Activated CD4-positive, alpha-beta T cell treated with anti-CD3 and anti-CD28 coated beads, Interleukin-2, amount 10 ng/mL, durations not matched to agents 7 days and 5 days (primary cell): ENCODE measurements around the gene RTKN2. TPM values are rescaled to one million over a fixed set of nuclear protein-coding genes. Genes with fewer than 3 reads are reported as not detected.
A peak's percentile ranks its signal among the peaks of the same experiment; 100 is the strongest.

Source experiments
- CTCF ChIA-PET: fragments of 350-600 bp; sonication (Branson Sonifier 250); formaldehyde crosslinking; loops from one replicate; lab custom pipeline; 2021; ENCODE audit warnings: antibody characterized with exemption; lab: Charles Lee
- POLR2A ChIA-PET: fragments of 350-600 bp; sonication (Branson Sonifier 250); formaldehyde crosslinking; loops from one replicate; lab custom pipeline; 2021; ENCODE audit warnings: antibody characterized with exemption; lab: Charles Lee
- DNase-seq: peaks from one replicate; pipeline ENCODE4 v3.0.0-alpha.2; 2020
- H3K27ac Mint-ChIP-seq: one replicate; pipeline ENCODE4 v1.8.0; 2021; ENCODE audit warnings: mild to moderate bottlenecking, moderate library complexity, mixed read lengths
- H3K27me3 Mint-ChIP-seq: one replicate; pipeline ENCODE4 v1.8.0; 2021; ENCODE audit warnings: mixed read lengths
- H3K36me3 Mint-ChIP-seq: one replicate; pipeline ENCODE4 v1.8.0; 2021; ENCODE audit warnings: low read depth, mixed read lengths
- H3K4me1 Mint-ChIP-seq: one replicate; pipeline ENCODE4 v1.8.0; 2021; ENCODE audit warnings: mixed read lengths
- H3K4me3 Mint-ChIP-seq: one replicate; pipeline ENCODE4 v1.8.0; 2021; ENCODE audit warnings: mild to moderate bottlenecking, moderate library complexity, mixed read lengths
- H3K9me3 Mint-ChIP-seq: one replicate; pipeline ENCODE4 v1.8.0; 2021; ENCODE audit warnings: mixed read lengths
- total RNA-seq, 2 experiments: library from RNA; stranded (reverse); gene quantifications; one replicate each; pipeline ENCODE4 v1.2.3, GENCODE V29; 2021

The RTKN2 gene
- total RNA-seq, 2 experiments from 2014 or later = 8.5 to 8.8 TPM

- CTCF ChIA-PET = interaction anchor here (1.1 to 1.2 kb wide), 2 partner anchors 12 to 303 kb away, joined by 3 read pairs; no protein-coding TSS in a partner anchor
Observed at GRCh38 chr10:62199584-62199983, 69.1 kb downstream of the RTKN2 start.

GRCh38 chr10:62196528-62196927 lies 72.1 kb downstream of the RTKN2 start:
- peaks cover 22% of the 10 kb centered on the region for H3K36me3 Mint-ChIP-seq
- H3K9me3 Mint-ChIP-seq = peaks cover 6% of the 10 kb centered on the region
- no peaks in the 10 kb centered on the region for H3K27me3 Mint-ChIP-seq
- ChIA-PET CTCF (no interaction called here), POLR2A (no interaction called here)
- peaks cover 34% of the 10 kb centered on the region for H3K4me1 Mint-ChIP-seq
- no peak overlapping the region for H3K27ac Mint-ChIP-seq
- H3K4me3 Mint-ChIP-seq = no peak overlapping the region
- no peak for DNase-seq

More at GRCh38 chr10:62199584-62199983, 69.1 kb downstream of the RTKN2 start:
- H3K36me3 Mint-ChIP-seq = peaks cover 34% of the 10 kb centered on the region
- POLR2A ChIA-PET = interaction anchor here (0.8 kb wide), 1 partner anchor 12 kb away, joined by 3 read pairs; no protein-coding TSS in a partner anchor
- H3K9me3 Mint-ChIP-seq = peaks cover 13% of the 10 kb centered on the region
- H3K4me3 Mint-ChIP-seq = no peak overlapping the region
- no peaks in the 10 kb centered on the region for H3K27me3 Mint-ChIP-seq
- no peak overlapping the region for H3K27ac Mint-ChIP-seq
- peaks cover 35% of the 10 kb centered on the region for H3K4me1 Mint-ChIP-seq
- peak; percentile 30 for DNase-seq

GRCh38 chr10:62195675-62195926 lies 73.0 kb downstream of the RTKN2 start:
- CTCF ChIA-PET = no interaction called here
- no peak for DNase-seq
- Mint-ChIP-seq H3K4me1 (peaks cover 33% of the 10 kb centered on the region), H3K27ac (no peak overlapping the region), H3K36me3 (peaks cover 28% of the 10 kb centered on the region), H3K9me3 (peaks cover 9% of the 10 kb centered on the region), H3K4me3 (no peak overlapping the region), H3K27me3 (no peaks in the 10 kb centered on the region)
- POLR2A ChIA-PET = no interaction called here

- H3K4me1 Mint-ChIP-seq = peaks cover 33% of the 10 kb centered on the region
- peaks cover 9% of the 10 kb centered on the region for H3K9me3 Mint-ChIP-seq
- no peak overlapping the region for H3K4me3 Mint-ChIP-seq
- H3K27me3 Mint-ChIP-seq = no peaks in the 10 kb centered on the region
- POLR2A ChIA-PET = no interaction called here
- H3K36me3 Mint-ChIP-seq = peaks cover 30% of the 10 kb centered on the region
- CTCF ChIA-PET = interaction anchor here (1.0 kb wide), 1 partner anchor 9 kb away, joined by 3 read pairs; no protein-coding TSS in a partner anchor
- H3K27ac Mint-ChIP-seq = peak overlapping the region; percentile 68
- DNase-seq = no peak
Observed at GRCh38 chr10:62194924-62195674, 73.5 kb downstream of the RTKN2 start.

- ChIA-PET CTCF (interaction anchor here (0.6 kb wide), 1 partner anchor 246 kb away, joined by 3 read pairs; no protein-coding TSS in a partner anchor), POLR2A (no interaction called here)
- no peak for DNase-seq
- H3K4me1 Mint-ChIP-seq = peaks cover 29% of the 10 kb centered on the region
- H3K9me3 Mint-ChIP-seq = peaks cover 11% of the 10 kb centered on the region
- peaks cover 36% of the 10 kb centered on the region for H3K36me3 Mint-ChIP-seq
- no peak overlapping the region for H3K27ac Mint-ChIP-seq
- no peaks in the 10 kb centered on the region for H3K27me3 Mint-ChIP-seq
- H3K4me3 Mint-ChIP-seq = no peak overlapping the region
Observed at GRCh38 chr10:62193479-62193878, 75.2 kb downstream of the RTKN2 start.

- no peaks in the 10 kb centered on the region for H3K27me3 Mint-ChIP-seq
- DNase-seq = no peak
- H3K27ac Mint-ChIP-seq = no peak overlapping the region
- H3K4me3 Mint-ChIP-seq = no peak overlapping the region
- CTCF ChIA-PET = no interaction called here
- H3K36me3 Mint-ChIP-seq = peaks cover 51% of the 10 kb centered on the region
- peaks cover 14% of the 10 kb centered on the region for H3K9me3 Mint-ChIP-seq
- peaks cover 53% of the 10 kb centered on the region for H3K4me1 Mint-ChIP-seq
- POLR2A ChIA-PET = interaction anchor here (0.6 to 0.9 kb wide), 2 partner anchors 30 to 143 kb away, joined by 3 to 6 read pairs; no protein-coding TSS in a partner anchor
Observed at GRCh38 chr10:62189131-62189530, 79.5 kb downstream of the RTKN2 start.

- CTCF ChIA-PET = interaction anchor here (0.8 to 1.5 kb wide), 5 partner anchors 10 to 48 kb away, joined by 3 to 7 read pairs (median 4); no protein-coding TSS in a partner anchor
- H3K4me3 Mint-ChIP-seq = no peak overlapping the region
- peaks cover 16% of the 10 kb centered on the region for H3K9me3 Mint-ChIP-seq
- peaks cover 63% of the 10 kb centered on the region for H3K4me1 Mint-ChIP-seq
- DNase-seq = no peak
- H3K27me3 Mint-ChIP-seq = no peaks in the 10 kb centered on the region
- POLR2A ChIA-PET = interaction anchor here (0.6 to 0.9 kb wide), 3 partner anchors 11 to 142 kb away, joined by 3 to 6 read pairs (median 3); no protein-coding TSS in a partner anchor
- peak overlapping the region; percentile 92 for H3K27ac Mint-ChIP-seq
- H3K36me3 Mint-ChIP-seq = peaks cover 51% of the 10 kb centered on the region
Observed at GRCh38 chr10:62188021-62188616, 80.5 kb downstream of the RTKN2 start.

- H3K4me1 Mint-ChIP-seq = peaks cover 70% of the 10 kb centered on the region
- no peak for DNase-seq
- H3K27ac Mint-ChIP-seq = peak overlapping the region; percentile 92
- no peak overlapping the region for H3K4me3 Mint-ChIP-seq
- POLR2A ChIA-PET = interaction anchor here (0.6 to 1.3 kb wide), 2 partner anchors 12 to 137 kb away, joined by 3 to 7 read pairs; no protein-coding TSS in a partner anchor
- no peaks in the 10 kb centered on the region for H3K27me3 Mint-ChIP-seq
- CTCF ChIA-PET = interaction anchor here (0.6 to 1.5 kb wide), 4 partner anchors 11 to 261 kb away, joined by 3 to 7 read pairs (median 4); no protein-coding TSS in a partner anchor
- peaks cover 48% of the 10 kb centered on the region for H3K36me3 Mint-ChIP-seq
- H3K9me3 Mint-ChIP-seq = peaks cover 17% of the 10 kb centered on the region
Observed at GRCh38 chr10:62186999-62187675, 81.5 kb downstream of the RTKN2 start.

- Mint-ChIP-seq H3K4me1 (peaks cover 79% of the 10 kb centered on the region), H3K4me3 (peak overlapping the region; percentile 43), H3K9me3 (peaks cover 25% of the 10 kb centered on the region), H3K27ac (peak overlapping the region; percentile 92), H3K27me3 (no peaks in the 10 kb centered on the region), H3K36me3 (peaks cover 55% of the 10 kb centered on the region)
- CTCF ChIA-PET = interaction anchor here (0.6 to 1.1 kb wide), 3 partner anchors 9 to 97 kb away, joined by 3 read pairs; no protein-coding TSS in a partner anchor
- POLR2A ChIA-PET = interaction anchor here (0.6 to 1.3 kb wide), 3 partner anchors 79 to 139 kb away, joined by 3 to 7 read pairs (median 3); no protein-coding TSS in a partner anchor
- DNase-seq = no peak
Observed at GRCh38 chr10:62185919-62186692, 82.5 kb downstream of the RTKN2 start.

GRCh38 chr10:62183857-62184795 lies 84.5 kb downstream of the RTKN2 start:
- POLR2A ChIA-PET = interaction anchor here (1.0 to 1.4 kb wide), 3 partner anchors 130 to 284 kb away, joined by 3 to 6 read pairs (median 4); no protein-coding TSS in a partner anchor
- Mint-ChIP-seq H3K36me3 (peaks cover 54% of the 10 kb centered on the region), H3K4me1 (peaks cover 81% of the 10 kb centered on the region), H3K9me3 (peaks cover 29% of the 10 kb centered on the region), H3K27me3 (no peaks in the 10 kb centered on the region), H3K27ac (peak overlapping the region; percentile 92), H3K4me3 (peak overlapping the region; percentile 47)
- DNase-seq = peak; percentile 18
- CTCF ChIA-PET = interaction anchor here (0.7 to 1.0 kb wide), 4 partner anchors 8 to 141 kb away, joined by 3 to 7 read pairs (median 4); no protein-coding TSS in a partner anchor

- Mint-ChIP-seq H3K4me3 (peak overlapping the region; percentile 47), H3K36me3 (peaks cover 57% of the 10 kb centered on the region), H3K4me1 (peaks cover 85% of the 10 kb centered on the region), H3K27me3 (no peaks in the 10 kb centered on the region), H3K27ac (peak overlapping the region; percentile 92), H3K9me3 (peaks cover 32% of the 10 kb centered on the region)
- ChIA-PET POLR2A (interaction anchor here (0.7 to 1.4 kb wide), 3 partner anchors 133 to 283 kb away, joined by 3 to 6 read pairs (median 4); no protein-coding TSS in a partner anchor), CTCF (interaction anchor here (0.9 to 1.0 kb wide), 3 partner anchors 8 to 62 kb away, joined by 3 to 4 read pairs (median 3); no protein-coding TSS in a partner anchor)
- peak; percentile 75 for DNase-seq
Observed at GRCh38 chr10:62183442-62183841, 85.2 kb downstream of the RTKN2 start.
